Activated CD8-positive, alpha-beta memory T cell treated with anti-CD3 and anti-CD28 coated beads, Interleukin-2, amount 50 U/mL, for 48 hours (primary cell): Measurements from ENCODE around the gene BBS4.

ENCODE experiments used
- DNase-seq: peaks from one replicate; pipeline ENCODE4 v3.0.0-alpha.2; 2020

Gene BBS4

DNA sequence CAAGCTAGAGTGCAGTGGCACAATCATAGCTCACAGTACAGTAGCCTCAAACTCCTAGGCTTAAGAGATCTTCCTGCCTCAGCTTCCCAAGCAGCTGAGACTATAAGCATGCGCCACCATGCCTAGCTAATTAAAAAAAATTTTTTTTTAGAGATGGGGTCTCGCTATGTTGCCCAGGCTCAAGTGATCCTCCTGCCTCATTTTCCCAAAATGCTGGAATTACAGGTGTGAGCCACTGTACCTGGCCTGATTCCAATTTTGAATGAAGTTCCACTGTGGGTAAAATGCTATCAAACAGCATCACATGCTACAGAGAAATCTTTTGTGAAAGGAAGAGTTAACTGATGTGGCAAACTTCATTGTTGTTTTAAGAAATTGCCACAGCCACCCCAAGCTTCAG lies 80.0 kb downstream of the BBS4 start:
- no peak for DNase-seq

DNA sequence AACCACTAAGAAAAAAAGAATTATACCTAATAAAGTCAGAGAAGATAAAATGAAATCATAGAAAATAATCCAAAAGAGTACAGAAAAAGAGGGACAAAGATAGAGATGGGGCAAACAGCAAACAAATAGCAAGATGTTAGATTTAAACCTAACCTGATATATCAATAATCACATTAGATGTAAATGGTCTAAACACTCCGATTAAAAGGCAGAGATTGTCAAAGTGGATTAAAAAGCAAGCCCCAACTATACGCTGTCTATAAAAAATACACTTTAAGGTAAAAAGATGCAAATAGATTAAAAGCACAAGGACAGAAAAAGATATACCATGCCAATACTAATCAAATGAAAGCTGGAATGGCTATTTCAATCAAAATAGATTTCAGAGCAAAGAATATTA lies 80.8 kb downstream of the BBS4 start:
- DNase-seq = no peak

DNA sequence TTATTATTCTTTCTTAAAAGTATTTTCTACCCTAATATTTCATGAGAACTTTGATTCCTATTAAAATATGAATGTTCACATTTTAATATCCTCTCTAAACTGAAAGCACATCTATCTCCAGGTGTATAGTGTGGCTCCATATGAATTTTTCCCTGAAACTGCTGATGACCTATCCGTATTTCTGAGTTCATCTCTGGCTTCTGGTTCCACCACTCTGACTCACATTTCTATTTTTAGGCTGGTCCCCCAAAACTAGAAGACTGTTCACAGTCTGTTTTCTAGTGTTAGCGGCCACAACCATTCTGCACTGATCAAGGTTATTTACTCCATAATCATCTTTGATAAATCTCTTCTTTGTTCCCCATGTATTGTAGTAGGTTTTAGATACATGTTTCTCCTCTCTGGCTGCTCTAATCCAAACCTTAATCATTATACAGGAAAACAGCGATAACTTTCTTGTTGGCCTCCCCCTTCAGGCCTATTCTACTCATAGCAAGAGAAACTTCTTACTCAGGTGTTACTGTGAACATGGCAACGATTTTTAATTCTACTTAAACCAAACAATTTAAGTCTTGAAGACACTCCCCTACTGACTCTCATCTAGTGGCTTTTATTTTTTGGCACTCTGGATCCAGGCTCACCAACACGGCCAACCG lies 84.8 kb downstream of the BBS4 start:
- no peak for DNase-seq

DNA sequence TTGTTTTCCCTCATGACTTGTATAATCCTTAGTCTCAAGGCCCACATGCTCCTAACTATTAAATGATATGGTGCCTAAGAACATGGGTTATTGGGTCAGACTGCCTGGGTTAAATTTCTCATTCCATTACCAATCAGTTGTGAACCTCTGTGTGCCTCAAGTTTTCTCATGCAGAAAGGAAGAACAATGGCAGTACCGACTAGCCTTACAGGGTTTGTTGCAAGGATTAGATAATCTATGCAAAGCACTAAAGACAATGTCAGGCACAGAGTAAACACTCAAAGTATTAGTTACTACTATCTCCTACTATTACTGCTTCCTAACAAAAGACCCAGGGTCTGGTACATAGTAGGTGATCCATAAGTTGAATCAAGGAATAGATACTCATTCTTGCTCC lies 85.3 kb downstream of the BBS4 start:
- no peak for DNase-seq

DNA sequence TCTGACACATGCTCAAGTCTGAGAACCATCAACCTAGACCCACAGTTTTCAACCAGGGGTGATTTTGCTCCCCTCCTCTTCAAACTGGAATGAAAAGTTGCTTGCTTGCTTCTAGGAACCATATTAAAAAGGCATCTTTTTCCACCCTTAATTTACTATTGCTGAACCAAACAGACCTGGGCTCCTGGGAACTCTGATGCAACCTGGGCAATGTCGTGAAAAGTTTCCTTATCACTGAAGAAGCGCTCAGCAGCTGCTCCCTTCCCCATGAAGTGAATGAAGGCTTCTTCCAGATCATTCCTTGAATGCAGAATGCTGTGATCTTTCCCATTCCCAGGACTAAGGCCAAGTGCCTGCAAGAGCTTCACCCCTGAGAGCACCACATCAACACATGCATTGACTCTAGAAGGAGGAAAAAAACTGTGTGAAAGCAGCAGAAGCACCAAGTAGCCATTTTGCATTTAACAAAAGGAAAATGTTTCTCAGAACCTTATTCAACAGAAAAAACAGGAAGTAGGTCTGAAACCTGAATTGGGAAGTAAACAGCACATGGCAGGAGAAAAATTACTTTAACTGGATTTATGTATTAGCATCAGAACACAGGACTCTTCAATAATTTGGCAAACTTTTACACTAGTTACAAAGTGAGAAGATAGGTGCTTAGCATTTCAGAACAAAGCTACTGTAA lies 88.8 kb downstream of the BBS4 start:
- no peak for DNase-seq

DNA sequence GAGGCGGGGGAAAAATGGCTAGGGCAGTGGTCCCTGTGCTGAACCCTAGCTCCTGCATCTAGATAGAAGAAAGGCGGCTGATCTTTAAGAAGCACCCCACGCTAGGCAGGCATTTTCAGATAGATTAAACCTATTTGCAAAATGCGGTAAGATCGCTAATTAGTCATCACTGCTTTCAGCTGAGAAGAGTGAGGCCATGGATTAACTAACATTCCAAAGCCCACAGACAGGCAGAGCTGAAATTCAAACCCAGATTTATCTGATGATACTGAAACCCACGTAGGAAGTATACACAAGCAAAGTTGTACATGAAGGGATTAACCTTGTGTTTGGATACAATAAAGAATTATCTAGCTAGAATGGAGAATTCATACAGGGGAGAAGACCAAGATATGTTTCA lies 92.8 kb downstream of the BBS4 start:
- no peak for DNase-seq

DNA sequence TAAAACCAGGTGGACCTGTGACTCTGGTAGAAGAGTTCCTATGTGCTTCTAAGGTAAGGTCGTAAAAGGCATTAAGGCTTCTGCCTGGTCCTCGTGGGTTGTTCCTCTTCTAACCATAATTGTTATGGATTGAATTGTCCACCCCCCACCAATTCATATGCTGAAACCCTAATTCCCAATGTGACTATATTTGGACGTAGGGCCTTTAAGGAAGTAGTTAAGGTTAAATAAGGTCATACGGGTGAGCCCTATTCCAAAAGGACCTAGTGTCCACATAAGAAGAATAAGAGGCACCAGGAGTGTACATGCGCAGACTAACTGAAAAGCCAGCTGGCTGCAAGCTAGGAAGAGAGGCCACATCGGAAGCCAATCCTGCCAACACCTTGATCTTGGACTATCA lies 95.6 kb downstream of the BBS4 start:
- no peak for DNase-seq

DNA sequence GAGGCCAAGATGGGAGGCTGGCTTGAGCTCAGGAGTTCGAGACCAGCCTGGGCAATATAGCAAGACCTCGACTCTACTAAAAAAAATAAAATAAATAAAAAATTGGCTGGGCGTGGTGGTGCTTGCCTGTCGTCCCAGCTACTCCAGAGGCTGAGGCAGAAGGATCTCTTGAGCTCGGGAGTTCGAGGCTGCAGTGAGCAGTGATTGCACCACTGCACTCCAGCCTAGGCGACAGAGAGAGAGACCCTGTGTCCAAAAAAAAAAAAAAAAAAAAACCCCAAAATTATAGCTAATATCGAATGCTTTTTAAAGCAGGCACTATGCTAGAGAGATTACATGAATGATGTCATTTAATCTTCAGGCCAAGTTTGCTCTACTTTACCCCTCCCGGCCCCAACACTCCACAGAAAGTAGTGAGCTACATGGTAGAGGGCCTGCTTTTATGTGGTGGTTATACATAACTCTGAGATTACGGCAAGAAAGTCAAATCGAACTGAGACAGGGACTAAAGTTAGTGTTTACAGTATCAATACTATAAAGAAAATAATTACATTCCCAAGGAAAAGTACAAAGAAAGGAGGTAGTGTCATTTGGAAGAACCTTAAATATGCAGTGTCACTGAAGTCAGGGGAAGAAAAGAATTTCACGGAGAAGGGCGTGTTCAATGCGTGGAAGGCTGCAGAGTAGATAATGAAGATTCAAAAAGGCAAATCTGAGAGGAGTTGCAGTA lies 96.4 kb downstream of the BBS4 start:
- DNase-seq = no peak

DNA sequence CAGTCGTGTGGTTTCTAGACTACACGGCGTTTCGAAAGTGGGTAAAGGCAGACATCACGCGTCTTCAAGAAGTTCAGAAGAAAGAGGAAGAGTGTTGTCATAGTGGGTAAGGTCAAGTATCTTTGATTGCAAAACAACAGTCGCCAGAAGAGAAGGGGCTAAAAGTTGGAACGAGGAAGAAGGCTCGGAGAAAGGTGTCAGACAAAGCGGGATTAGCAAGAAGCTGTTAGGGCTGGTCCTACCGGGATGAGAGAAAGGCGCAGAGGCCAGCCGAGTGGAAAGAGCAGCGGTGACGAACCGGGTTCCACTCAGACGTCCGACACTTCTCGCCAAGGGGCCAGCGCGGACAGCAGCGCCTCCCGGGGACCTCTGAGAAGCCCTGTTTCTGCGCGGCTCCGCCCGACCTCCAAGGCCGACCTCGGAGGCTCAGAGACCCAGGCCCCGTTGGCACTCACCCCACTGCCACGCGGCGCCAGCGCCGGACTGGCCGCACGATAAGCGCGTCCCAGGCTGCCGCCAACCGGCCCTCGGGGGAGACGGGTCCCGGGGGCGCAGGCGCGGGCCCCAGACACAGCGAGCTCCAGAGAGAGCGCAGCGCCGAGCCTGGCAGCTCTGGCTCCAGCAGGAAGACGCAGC lies 97.1 kb downstream of the BBS4 start:
- DNase-seq = no peak

DNA sequence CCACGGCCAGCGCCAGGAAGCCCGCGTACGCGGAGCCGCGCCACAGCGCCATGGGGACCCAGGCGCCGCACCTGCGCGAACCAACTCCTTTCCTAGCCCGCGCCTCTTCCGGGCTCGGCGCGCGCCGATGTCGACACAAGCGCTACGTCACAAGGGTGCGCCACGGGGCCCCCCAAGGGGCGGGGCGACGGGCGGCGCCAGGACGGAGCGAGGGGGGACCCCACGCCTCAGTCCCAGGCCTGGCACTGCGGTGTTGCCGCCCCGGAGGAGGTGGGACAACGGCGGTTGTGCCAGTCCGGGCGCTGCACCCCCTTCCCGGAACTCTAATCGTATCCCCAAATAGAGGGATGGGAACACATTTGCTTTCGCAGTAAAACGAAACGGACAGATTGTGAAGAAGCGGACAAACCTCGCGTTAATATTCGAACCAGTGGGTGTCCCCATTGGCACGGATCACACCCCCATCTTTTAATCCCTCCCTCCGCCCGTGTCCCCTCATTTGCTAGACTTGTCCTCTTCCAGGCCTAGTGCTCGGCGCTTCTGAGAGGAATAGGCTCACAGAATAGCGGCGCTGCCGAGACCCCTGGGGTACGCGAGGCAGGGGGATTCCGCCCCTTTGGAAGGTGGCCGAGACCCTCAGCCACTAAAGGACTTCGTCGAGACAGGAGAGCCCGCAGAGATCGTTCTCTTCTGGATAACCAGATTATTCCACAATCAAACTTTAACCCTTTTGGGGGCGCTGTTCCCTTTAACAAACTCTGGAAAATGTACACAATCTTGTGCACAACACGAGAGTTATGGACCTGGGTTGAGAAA lies 97.8 kb downstream of the BBS4 start, which contains the start of gene ADPGK:
Gene ADPGK (minus strand): TSS at position 119 of the 816 bp plus-strand sequence. CDS start 67 bp downstream, at position 52.
- DNase-seq = peak; percentile 99

DNA sequence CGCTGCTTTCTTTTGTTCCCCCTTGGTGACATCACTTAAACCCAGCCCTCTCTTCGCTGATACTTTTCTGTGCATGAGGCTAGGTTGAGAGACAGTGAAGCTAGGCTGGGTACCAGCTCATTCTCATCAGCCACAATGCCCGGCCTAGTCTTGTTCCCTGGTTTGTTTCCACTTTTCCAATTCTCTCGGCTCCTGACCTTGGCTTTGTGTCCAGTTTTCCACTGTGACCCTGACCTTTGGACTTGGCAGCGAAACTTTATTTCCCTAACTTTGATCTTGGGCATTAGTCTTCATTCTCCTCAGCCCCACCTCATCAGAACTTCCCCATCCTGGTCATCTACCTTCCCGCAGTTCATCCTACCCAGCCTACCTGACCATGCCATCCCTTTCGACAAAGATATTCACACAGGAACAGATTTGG lies 98.5 kb downstream of the BBS4 start:
- no peak for DNase-seq

DNA sequence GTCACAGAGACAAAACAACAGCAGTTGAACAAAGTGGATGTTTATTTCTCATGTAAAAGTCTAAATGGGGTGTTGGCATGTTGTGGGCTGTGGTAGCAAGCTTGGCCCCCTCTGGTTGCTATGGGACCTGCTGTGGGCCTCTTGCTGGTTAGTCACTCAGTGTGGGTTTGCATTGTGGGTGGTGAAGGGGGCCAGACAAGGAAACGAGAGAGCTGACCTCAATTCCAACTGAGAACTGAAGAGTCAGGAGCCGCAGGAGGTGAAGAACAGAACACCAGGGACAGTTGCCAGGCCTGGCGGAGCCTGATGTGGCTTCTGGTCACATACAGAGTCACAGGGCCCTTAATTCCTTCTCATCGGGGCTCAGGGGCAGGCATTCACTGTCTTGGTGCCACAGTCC lies 99.4 kb downstream of the BBS4 start:
- peak; percentile 73 for DNase-seq

DNA sequence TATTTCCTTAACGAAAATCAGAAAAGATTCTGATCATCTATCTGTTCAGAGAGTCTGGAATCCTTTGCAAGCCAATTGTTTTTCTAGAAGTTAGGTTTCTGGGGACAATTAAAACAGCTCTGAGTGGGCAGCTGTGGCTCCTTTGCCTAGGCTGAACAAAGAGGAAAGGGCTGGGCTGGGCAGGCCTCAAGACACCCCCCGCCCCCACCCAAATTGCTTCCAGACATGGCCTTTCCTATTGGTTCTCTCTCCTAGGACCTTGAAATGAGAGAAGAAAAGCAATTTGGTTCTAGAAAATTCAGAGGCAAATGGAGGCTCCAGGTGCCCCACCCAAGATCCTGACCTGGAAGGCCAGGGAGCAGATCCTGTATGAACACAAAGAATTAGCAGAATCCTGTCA lies 99.8 kb downstream of the BBS4 start:
- no peak for DNase-seq

DNA sequence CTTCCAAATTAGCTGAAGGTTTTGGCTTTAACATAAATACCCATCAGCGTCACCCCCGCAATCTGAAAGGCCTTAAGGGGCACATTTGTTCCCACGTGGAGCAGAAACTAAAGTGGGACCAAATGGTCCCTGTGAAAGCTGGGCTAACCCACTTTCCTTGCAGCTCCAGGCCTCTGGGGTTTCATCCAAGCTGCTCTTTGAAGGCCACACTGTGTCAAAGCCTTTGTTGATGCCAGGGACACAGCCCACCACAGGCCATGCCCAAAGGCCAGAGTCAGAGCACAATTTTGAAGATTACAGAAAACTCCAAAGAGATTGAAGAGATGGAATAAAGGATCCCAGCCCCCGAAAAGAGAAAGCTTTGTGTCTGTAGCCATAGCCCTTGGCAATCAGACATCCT lies 100.2 kb downstream of the BBS4 start:
- DNase-seq = no peak

DNA sequence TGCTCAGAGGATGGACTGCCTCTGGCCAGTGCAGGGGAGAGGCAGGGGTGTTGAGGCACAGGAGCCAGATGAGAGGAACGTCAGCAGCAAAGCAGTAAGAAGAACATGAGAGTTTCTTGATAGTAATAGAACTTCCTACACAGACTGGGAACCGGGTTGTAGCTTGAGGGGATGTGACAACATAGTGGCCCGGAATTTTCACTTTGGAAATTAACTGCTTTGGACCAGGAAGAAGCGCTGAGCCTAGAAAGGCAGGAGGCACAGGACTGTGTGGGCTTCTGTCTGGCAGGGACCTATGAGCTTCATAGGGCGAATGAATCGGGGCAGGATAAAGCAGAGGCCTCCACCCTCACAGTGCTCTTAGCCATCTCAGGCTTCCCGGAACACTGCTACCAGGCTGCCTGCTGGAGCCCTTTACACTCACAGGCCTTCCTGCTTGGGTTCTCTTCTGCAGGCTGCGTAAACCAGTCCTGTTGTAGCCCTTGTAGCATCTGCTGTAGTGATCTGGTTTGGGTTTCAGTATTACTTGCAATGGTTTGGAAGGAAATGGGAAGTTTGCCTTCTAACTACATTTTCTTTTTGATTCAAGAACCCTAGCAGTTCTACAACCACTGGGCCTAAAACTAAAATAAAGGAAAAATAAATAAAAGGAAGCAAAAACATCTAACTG lies 100.8 kb downstream of the BBS4 start:
- no peak for DNase-seq

DNA sequence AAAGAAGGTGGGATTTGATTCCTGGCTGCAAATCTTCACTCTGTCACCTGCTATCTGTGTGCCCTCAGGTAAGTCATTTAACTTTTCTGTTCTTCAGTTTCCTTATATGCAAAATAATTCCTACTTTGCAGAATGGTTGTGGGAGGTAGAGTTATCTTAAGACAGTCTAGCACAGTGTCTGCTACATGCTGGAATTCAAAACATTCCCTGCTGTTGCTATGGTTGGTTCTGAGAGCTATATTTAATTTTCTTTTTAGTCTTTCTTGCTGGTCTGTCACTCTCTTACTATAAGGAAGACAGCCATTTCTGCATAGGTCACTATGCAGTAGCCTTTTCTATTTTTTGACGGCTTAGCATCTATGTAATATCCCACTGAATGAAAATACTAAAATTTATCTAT lies 101.5 kb downstream of the BBS4 start:
- DNase-seq = no peak
